Stimulated activated CD8-positive, alpha-beta memory T cell treated with anti-CD3 and anti-CD28 coated beads, Interleukin-4, amount 100 ng/mL, for 48 hours (primary cell): Measurements from ENCODE around the gene CRTC2.
"Not testable (repeated sequence)": the region's sequence is repeated elsewhere in the genome, so short reads cannot be mapped to it uniquely, and the experiment has no call there.

Source experiments
- DNase-seq: peaks from one replicate; pipeline ENCODE4 v3.0.0-alpha.2; 2020

CRTC2 gene

DNA sequence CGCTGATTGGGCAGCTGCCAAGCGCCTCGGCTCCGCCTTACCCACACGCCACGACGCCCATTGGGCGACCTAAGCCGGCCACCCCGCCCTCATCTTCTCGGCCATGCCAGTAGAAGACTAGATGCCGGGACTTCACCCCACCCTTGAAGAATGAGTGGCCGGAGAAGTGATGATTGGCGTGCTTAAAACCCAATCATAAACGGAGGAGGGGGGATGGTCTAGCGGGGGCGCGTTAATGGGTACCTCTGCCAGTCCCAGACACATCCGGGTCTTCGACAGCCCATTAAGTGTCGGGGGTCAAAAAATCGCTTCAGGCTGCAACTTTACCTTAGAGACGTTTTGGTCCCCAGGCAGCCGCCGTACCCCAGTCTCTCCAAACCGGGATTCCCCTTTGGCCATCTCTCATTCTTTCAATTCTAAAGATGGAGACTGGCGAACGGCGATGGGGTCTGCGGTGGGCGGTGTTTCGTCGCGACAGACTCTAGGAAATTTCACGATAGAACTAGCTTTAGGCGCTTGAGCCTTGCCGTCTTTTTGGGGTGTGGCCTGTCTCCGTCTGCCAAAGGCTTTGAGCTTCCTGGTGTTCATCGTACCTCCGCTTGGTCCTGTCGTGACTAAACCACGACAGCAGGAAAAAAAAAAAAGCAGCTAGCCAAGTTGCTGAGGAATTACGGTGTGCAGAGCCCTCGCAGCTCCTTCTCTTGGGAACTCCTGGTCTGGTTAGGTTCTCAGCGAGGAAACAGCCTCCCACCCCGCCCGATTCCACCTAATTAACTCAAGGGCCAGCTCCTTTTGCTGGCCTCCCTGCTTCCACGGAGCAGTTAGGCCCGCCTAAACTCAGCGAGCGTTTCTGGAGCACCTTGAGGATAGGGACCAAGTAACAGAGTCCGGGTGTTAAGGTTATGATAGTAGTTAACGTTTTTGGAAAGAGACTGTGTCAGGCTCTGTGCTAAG is 35.2 kb downstream of the CRTC2 start, which contains the start of gene GATAD2B:
TSS of gene GATAD2B (minus strand) at position 1 of the 954 bp plus-strand sequence. CDS start 94,625 bp downstream, outside the sequence.
- DNase-seq = peak; percentile 98

- peak; percentile 81 for DNase-seq
Measured at GRCh38 chr1:153922076-153922971, 36.1 kb downstream of the CRTC2 start.

- no peak for DNase-seq
Measured at GRCh38 chr1:153921803-153922075, 36.7 kb downstream of the CRTC2 start.

DNA sequence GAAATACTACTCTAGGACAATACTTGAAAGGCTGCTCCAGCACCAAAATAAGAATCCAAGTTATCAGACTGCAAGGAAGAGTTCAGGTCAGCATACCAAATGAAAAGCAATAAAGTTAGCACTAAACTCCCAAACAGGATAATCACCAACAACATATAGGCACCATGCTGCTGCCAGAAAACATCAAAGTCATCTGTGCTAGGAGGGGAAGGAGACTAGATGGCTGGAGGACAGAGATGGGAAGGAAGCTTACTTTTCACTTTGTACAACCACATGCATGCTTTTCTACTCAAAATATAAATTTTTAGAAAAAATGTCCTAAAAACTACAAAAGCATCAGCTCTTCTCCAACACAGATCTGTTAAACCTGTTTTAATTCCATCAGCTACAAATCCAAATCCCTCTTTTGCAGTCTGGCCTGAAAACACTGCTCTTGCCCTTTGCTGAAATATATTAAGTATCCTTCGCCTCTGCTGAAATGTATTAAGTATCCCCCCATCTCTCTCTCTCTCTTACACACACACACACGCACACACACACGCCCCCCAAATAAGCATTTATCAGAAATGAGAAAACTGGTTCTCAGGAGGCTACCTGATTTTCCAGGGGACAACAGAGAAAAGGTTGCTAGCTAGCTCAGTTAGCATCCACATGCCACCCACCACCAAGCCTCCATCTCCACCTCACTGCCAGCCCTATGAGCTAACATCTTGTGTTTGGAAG is 37.2 kb downstream of the CRTC2 start:
- DNase-seq = no peak

GRCh38 chr1:153919876-153920852 is 38.2 kb downstream of the CRTC2 start:
- no peak for DNase-seq

- no peak for DNase-seq
Measured at GRCh38 chr1:153916297-153916696, 42.1 kb downstream of the CRTC2 start.

DNA sequence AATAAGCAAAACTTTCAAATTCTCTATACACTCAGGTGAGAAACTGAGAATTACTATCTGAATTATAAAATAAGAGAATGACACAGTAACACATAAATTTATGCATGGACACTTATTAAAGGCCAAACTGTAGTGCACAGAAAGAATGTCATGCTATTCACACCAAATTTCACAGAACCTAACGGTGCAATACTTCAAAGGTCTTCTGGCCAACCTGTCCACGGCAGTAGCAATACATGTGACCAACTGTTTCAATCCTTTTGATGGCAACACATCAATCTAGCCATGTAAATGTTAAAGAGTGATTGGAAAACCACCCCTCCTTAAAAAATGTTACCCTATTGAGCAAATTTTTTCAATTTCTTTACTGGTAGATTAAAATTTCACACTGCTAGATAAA is 46.1 kb downstream of the CRTC2 start:
- DNase-seq = no peak

DNA sequence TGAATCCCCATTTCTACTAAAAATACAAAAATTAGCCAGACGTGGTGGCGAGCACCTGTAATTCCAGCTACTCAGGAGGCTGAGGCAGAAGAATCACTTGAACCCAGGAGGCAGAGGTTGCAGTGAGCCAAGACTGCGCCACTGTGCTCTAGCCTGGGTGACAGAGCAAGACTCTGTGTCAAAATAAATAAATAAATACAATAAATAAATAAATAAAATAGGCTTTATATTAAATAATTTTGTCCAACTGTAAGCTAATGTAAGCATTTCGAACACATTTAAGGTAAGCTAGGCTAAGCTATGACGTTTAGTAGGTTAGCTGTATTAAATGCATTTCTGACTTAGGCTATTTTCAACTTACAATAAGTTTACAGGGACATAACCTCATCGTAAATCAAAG is 47.9 kb downstream of the CRTC2 start:
- DNase-seq = not testable (repeated sequence)

DNA sequence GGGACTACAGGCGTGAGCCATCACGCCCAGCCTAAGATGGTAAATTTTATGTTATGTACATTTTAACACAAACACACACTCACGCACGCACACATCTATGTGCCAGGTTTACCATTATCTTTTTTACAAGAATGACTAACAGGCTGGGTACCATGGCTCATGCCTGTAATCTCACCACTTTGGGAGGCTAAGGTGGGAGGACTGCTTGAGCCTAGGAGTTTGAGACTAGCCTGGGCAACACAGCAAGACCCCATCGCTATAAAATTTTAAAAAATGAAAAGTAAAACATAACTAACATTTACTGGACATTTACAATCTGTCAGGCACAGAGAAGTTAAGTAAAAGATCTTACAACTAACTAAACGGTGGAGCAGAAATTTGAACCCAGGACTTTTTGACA is 50.3 kb downstream of the CRTC2 start:
- no peak for DNase-seq

DNA sequence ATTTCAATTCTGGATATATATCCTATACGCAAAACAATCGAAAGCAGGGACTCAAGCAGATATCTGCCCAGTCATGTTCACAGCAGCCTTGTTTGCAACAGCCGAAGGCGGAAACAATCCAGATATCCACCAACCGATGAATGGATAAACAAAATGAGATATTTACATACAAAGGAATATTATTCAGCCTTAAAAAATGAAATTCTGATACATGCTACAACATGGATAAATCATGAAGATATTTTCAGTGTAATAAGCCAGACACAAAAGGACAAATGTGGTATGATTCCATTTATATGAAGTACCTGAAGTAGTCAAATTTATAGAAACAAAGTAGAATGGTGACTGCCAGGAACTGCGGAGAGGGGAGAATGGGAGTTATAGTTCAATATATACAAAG is 51.3 kb downstream of the CRTC2 start:
- no peak for DNase-seq

GRCh38 chr1:153906396-153906795 is 52.0 kb downstream of the CRTC2 start:
- DNase-seq = no peak

DNA sequence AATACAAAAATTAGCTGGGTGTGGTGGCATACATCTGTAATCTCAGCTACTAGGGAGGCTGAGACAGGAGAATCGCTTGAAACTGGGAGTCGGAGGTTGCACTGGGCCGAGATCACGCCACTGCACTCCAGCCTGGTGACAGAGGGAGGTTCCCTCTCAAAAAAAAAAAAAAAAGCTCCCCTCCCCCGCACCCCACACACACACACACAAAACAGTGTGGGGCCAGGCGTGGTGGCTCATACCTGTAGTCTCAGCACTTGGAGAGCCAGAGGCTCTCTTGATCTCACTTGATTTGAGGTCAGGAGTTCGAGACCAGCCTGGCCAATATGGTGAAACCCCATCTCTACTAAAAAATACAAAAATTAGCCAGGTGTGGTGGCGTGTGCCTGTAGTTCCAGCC is 52.5 kb downstream of the CRTC2 start:
- not testable (repeated sequence) for DNase-seq

DNA sequence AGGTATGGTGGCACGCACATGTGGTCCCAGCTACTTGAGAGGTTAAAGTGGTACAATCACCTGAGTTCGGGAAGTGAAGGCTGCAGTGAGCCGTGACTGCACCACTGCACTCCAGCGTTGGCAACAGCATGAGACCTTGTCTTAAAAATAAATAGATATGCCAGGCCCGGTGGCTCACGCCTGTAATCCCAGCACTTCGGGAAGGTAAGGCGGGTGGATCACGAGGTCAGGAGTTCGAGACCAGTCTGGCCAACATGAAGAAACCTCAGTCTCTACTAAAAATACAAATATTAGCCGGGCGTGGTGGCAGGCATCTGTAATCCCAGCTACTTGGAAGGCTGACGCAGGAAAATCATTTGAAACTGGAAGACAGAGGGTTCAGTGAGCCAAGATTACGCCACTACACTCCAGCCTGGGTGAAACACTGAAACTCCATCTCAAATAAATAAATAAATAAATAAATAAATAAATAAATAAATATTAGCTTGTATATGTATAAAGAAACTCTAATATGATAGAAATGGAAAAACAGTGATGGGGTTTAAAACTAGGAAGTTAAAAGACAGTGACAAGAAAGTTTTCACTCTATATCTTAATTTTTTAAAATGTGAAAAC is 54.5 kb downstream of the CRTC2 start:
- no peak for DNase-seq

- DNase-seq = no peak
Measured at GRCh38 chr1:153899509-153899908, 58.9 kb downstream of the CRTC2 start.
